GM23338 (cell line): Measurements from ENCODE around the gene FNDC11. TPM values are rescaled to one million over a fixed set of nuclear protein-coding genes. Genes with fewer than 3 reads are reported as not detected.
"Not testable (repeated sequence)": the region's sequence is repeated elsewhere in the genome, so short reads cannot be mapped to it uniquely, and the experiment has no call there.

Experiments
- ATAC-seq: fragments of 200-7000 bp; cut with Tn5 transposase; 3 replicates; pipeline ENCODE4 v1.9.1; 2020
- DNase-seq: peaks from one replicate; pipeline ENCODE4 v3.0.0-alpha.2; 2015; ENCODE audit warnings: low spot score
- H2AFZ ChIP-seq: fragments of 200-600 bp; sonication (generic); 2 replicates; pipeline ENCODE4 v1.8.0; 2016; ENCODE audit warnings: antibody characterized with exemption, mild to moderate bottlenecking, moderate library complexity
- H3F3A ChIP-seq: fragments of 200-600 bp; sonication (generic); replicated peaks from 2 replicates; pipeline ENCODE4 v1.8.0; 2017; ENCODE audit warnings: antibody characterized with exemption, mixed run types, low read depth
- H3K27ac ChIP-seq: fragments of 200-600 bp; sonication (generic); 2 replicates; pipeline ENCODE4 v1.6.1; 2016; ENCODE audit warnings: low read depth
- H3K27me3 ChIP-seq: fragments of 200-600 bp; sonication (generic); 2 replicates; pipeline ENCODE4 v1.8.0; 2016; ENCODE audit warnings: mild to moderate bottlenecking, mixed run types, moderate library complexity; ENCODE audit not compliant: insufficient read depth
- H3K36me3 ChIP-seq: fragments of 200-600 bp; sonication (generic); 2 replicates; pipeline ENCODE4 v1.8.0; 2016; ENCODE audit warnings: mild to moderate bottlenecking; ENCODE audit not compliant: insufficient read depth
- H3K4me1 ChIP-seq: fragments of 200-600 bp; sonication (generic); 2 replicates; pipeline ENCODE4 v1.8.0; 2016; ENCODE audit warnings: mild to moderate bottlenecking, moderate library complexity; ENCODE audit not compliant: insufficient read depth
- H3K4me2 ChIP-seq: fragments of 200-600 bp; sonication (generic); 2 replicates; pipeline ENCODE4 v1.7.1; 2017; ENCODE audit warnings: mixed run types
- H3K4me3 ChIP-seq: fragments of 200-600 bp; sonication (generic); 2 replicates; pipeline ENCODE4 v1.6.1; 2016; ENCODE audit warnings: mixed run types
- H3K79me2 ChIP-seq: fragments of 200-600 bp; sonication (generic); replicated peaks from 2 replicates; pipeline ENCODE4 v1.8.0; 2017; ENCODE audit warnings: mild to moderate bottlenecking; ENCODE audit not compliant: insufficient read depth
- H3K9me2 ChIP-seq: fragments of 200-600 bp; sonication (generic); 2 replicates; pipeline ENCODE4 v1.8.0; 2017; ENCODE audit not compliant: insufficient read depth
- H4K20me1 ChIP-seq: fragments of 200-600 bp; sonication (generic); replicated peaks from 2 replicates; pipeline ENCODE4 v1.8.0; 2017; ENCODE audit warnings: mild to moderate bottlenecking; ENCODE audit not compliant: insufficient read depth
- H3K27ac Mint-ChIP-seq: 2 replicates; pipeline ENCODE4 v1.8.0; 2020; ENCODE audit warnings: inconsistent platforms, mild to moderate bottlenecking, moderate library complexity, mixed read lengths
- H3K27me3 Mint-ChIP-seq: 3 replicates; pipeline ENCODE4 v1.8.0; 2022; ENCODE audit warnings: low read depth, mild to moderate bottlenecking, moderate library complexity, mixed read lengths, inconsistent platforms; ENCODE audit not compliant: insufficient read depth, poor library complexity
- H3K36me3 Mint-ChIP-seq: 3 replicates; pipeline ENCODE4 v1.8.0; 2021; ENCODE audit warnings: low read depth, mild to moderate bottlenecking, inconsistent platforms, moderate library complexity, mixed read lengths
- H3K4me1 Mint-ChIP-seq: 3 replicates; pipeline ENCODE4 v1.8.0; 2020; ENCODE audit warnings: mild to moderate bottlenecking, inconsistent platforms, mixed read lengths
- H3K4me3 Mint-ChIP-seq: 3 replicates; pipeline ENCODE4 v1.8.0; 2021; ENCODE audit warnings: moderate library complexity, mild to moderate bottlenecking, inconsistent platforms, mixed read lengths
- H3K9me3 Mint-ChIP-seq: 3 replicates; pipeline ENCODE4 v1.8.0; 2020; ENCODE audit warnings: moderate library complexity, mild to moderate bottlenecking, inconsistent platforms, mixed read lengths
- EZH2 ChIP-seq: fragments of 200-600 bp; sonication (generic); IDR thresholded peaks from one replicate; pipeline ENCODE4 v1.8.0; 2017; ENCODE audit warnings: antibody characterized with exemption, mild to moderate bottlenecking, low read depth; ENCODE audit not compliant: unreplicated experiment
- EZH2phosphoT487 ChIP-seq: fragments of 200-600 bp; sonication (generic); IDR thresholded peaks from one replicate; pipeline ENCODE4 v1.8.1; 2018; ENCODE audit warnings: antibody characterized with exemption; ENCODE audit not compliant: unreplicated experiment
- JUNB ChIP-seq: IDR thresholded peaks from one replicate; pipeline ENCODE4 v1.6.1; 2016; ENCODE audit warnings: antibody characterized with exemption; ENCODE audit not compliant: unreplicated experiment
- NANOG ChIP-seq: IDR thresholded peaks from 2 replicates; pipeline ENCODE4 v1.6.1; 2016; ENCODE audit warnings: antibody characterized with exemption, borderline replicate concordance
- POLR2AphosphoS5 ChIP-seq: IDR thresholded peaks from 2 replicates; pipeline ENCODE4 v1.6.1; 2016; ENCODE audit warnings: antibody characterized with exemption, low read depth
- polyA plus RNA-seq: library from polyadenylated mRNA; unstranded; fragments of >200 nt; fragmentation: Nextera tagmentation; extraction: Ambion mirVana; gene quantifications from 2 replicates; pipeline ENCODE4 v1.2.1, GENCODE V29; 2016
- total RNA-seq: library from RNA; depleted of rRNA; stranded (reverse); fragments of >200 nt; shearing (Covaris generic); gene quantifications from 2 replicates; pipeline ENCODE4 v1.2.3, GENCODE V29; 2014
- TF ChIP-seq, protein P1 (sequence below), 2 experiments: fragments of 200-600 bp in 1 of 2; sonication (generic) in 1 of 2; conservative IDR thresholded peaks; 2 replicates each; pipeline versions ENCODE4 v1.5.1 to v1.6.1; 2016 to 2017; ENCODE audit warnings: antibody characterized with exemption in 2 of 2, low read depth in 2 of 2, mild to moderate bottlenecking in 2 of 2, moderate library complexity in 1 of 2
- TF ChIP-seq, protein P2 (sequence below): fragments of 250-450 bp; sonication (Bioruptor Pico); IDR thresholded peaks from 2 replicates; pipeline ENCODE4 v1.5.0; 2020; ENCODE audit warnings: mild to moderate bottlenecking, moderate library complexity
- TF ChIP-seq, protein P3 (sequence below): IDR thresholded peaks from 2 replicates; pipeline ENCODE4 v1.6.1; 2016; ENCODE audit warnings: antibody characterized with exemption

The FNDC11 gene
- total and polyA plus RNA-seq, 2 experiments from 2014 or later: 3.4 to 5.3 TPM

DNA sequence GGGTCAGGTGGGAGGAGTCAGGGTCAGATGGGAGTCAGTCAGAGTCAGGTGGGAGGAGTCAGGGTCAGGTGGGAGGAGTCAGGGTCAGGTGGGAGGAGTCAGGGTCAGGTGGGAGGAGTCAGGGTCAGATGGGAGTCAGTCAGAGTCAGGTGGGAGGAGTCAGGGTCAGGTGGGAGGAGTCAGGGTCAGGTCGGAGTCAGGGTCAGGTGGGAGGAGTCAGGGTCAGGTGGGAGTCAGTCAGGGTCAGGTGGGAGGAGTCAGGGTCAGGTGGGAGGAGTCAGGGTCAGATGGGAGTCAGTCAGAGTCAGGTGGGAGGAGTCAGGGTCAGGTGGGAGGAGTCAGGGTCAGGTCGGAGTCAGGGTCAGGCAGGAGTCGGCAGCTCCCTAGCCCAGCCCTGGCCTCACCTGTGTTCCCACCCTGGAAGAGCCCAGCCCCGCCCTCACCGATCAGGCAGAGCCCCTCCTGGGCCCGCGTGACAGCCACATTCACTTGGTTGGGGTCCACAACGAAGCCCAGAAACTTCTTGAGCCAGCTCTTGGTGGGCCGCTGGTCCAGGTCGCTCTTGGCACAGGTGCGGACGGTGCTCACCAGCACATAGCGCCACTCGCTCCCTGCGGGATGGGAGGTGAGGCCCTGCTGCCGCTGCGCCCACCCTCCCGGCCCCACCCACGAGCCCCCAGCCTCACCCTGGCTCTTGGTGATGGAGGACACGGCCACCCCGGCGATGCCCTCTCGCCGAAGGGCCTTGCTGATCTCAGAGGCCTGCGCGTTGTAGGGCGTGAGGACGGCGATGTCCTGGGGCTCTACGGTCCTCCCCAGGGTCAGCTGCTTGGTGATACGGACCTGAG lies 5.8 kb downstream of the FNDC11 start:
- not testable (repeated sequence) for H3K4me1 ChIP-seq, DNase-seq, H3K4me2 ChIP-seq, H2AFZ ChIP-seq, H3K79me2 ChIP-seq, H4K20me1 ChIP-seq, H3K36me3 Mint-ChIP-seq, H3K27ac ChIP-seq, H3K4me3 ChIP-seq, H3K4me1 Mint-ChIP-seq, H3F3A ChIP-seq, H3K4me3 Mint-ChIP-seq, H3K36me3 ChIP-seq, H3K27me3 Mint-ChIP-seq, H3K9me2 ChIP-seq, H3K9me3 Mint-ChIP-seq, H3K27me3 ChIP-seq, H3K27ac Mint-ChIP-seq
- peak; percentile 17 for ATAC-seq

DNA sequence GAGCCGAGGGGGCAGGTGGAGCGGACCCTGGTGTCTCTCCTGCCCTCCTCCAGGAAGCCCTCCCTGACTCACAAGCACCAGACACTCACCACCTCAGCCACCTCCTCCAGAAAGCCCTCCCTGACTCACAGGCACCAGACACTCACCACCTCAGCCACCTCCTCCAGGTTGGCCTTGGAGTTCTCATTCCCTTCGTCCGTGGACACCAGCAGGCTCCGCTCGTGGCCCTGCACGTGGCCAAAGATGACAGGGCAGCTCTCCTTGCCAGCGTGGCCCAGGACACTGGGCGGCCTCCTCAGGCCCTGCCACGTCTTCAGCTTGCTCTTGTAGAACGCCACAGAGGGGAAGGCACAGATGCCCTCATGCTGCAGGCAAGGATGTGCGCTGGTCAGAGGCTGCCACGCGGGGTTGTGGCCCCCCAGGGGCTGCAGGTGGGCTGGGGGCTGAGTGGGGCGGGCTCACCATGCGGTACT lies 6.4 kb downstream of the FNDC11 start:
- ATAC-seq (no peak), DNase-seq (no peak)
- no peaks in the 10 kb centered on the region for H3K36me3 ChIP-seq
- H3K4me3 ChIP-seq: no peak overlapping the region
- no peaks in the 10 kb centered on the region for H3K27me3 ChIP-seq
- peaks cover 4% of the 10 kb centered on the region; the same call in 2 of the 3 replicates for H3K4me1 Mint-ChIP-seq
- peaks cover 4% of the 10 kb centered on the region; the same call in 2 of the 3 replicates for H3K9me3 Mint-ChIP-seq
- no peak overlapping the region for H3K27ac ChIP-seq
- H3K4me3 Mint-ChIP-seq: no peak overlapping the region; the same call in 2 of the 3 replicates
- H3F3A ChIP-seq: 0 out of 2 replicates have a peak, but pooled peaks cover 2% of the 10 kb centered on the region
- H2AFZ ChIP-seq: no peak overlapping the region
- no peaks in the 10 kb centered on the region for H4K20me1 ChIP-seq
- H3K27ac Mint-ChIP-seq: no peak overlapping the region
- H3K79me2 ChIP-seq: no peaks in the 10 kb centered on the region
- H3K36me3 Mint-ChIP-seq: peaks cover 3% of the 10 kb centered on the region; the same call in 1 of the 3 replicates
- H3K27me3 Mint-ChIP-seq: no peaks in the 10 kb centered on the region
- no peaks in the 10 kb centered on the region for H3K9me2 ChIP-seq
- H3K4me1 ChIP-seq: no peaks in the 10 kb centered on the region
- no peak overlapping the region for H3K4me2 ChIP-seq
- TF ChIP-seq EZH2phosphoT487: no peak
- no peak for TF ChIP-seq EZH2
- TF ChIP-seq JUNB: no peak
- TF ChIP-seq, protein P1, sequence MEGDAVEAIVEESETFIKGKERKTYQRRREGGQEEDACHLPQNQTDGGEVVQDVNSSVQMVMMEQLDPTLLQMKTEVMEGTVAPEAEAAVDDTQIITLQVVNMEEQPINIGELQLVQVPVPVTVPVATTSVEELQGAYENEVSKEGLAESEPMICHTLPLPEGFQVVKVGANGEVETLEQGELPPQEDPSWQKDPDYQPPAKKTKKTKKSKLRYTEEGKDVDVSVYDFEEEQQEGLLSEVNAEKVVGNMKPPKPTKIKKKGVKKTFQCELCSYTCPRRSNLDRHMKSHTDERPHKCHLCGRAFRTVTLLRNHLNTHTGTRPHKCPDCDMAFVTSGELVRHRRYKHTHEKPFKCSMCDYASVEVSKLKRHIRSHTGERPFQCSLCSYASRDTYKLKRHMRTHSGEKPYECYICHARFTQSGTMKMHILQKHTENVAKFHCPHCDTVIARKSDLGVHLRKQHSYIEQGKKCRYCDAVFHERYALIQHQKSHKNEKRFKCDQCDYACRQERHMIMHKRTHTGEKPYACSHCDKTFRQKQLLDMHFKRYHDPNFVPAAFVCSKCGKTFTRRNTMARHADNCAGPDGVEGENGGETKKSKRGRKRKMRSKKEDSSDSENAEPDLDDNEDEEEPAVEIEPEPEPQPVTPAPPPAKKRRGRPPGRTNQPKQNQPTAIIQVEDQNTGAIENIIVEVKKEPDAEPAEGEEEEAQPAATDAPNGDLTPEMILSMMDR (conservative IDR thresholded peaks at IDR 0.05; ENCODE audit: low read depth in 2 of 2): no peak
- no peak for TF ChIP-seq NANOG
- TF ChIP-seq POLR2AphosphoS5: no peak
- TF ChIP-seq, protein P2, sequence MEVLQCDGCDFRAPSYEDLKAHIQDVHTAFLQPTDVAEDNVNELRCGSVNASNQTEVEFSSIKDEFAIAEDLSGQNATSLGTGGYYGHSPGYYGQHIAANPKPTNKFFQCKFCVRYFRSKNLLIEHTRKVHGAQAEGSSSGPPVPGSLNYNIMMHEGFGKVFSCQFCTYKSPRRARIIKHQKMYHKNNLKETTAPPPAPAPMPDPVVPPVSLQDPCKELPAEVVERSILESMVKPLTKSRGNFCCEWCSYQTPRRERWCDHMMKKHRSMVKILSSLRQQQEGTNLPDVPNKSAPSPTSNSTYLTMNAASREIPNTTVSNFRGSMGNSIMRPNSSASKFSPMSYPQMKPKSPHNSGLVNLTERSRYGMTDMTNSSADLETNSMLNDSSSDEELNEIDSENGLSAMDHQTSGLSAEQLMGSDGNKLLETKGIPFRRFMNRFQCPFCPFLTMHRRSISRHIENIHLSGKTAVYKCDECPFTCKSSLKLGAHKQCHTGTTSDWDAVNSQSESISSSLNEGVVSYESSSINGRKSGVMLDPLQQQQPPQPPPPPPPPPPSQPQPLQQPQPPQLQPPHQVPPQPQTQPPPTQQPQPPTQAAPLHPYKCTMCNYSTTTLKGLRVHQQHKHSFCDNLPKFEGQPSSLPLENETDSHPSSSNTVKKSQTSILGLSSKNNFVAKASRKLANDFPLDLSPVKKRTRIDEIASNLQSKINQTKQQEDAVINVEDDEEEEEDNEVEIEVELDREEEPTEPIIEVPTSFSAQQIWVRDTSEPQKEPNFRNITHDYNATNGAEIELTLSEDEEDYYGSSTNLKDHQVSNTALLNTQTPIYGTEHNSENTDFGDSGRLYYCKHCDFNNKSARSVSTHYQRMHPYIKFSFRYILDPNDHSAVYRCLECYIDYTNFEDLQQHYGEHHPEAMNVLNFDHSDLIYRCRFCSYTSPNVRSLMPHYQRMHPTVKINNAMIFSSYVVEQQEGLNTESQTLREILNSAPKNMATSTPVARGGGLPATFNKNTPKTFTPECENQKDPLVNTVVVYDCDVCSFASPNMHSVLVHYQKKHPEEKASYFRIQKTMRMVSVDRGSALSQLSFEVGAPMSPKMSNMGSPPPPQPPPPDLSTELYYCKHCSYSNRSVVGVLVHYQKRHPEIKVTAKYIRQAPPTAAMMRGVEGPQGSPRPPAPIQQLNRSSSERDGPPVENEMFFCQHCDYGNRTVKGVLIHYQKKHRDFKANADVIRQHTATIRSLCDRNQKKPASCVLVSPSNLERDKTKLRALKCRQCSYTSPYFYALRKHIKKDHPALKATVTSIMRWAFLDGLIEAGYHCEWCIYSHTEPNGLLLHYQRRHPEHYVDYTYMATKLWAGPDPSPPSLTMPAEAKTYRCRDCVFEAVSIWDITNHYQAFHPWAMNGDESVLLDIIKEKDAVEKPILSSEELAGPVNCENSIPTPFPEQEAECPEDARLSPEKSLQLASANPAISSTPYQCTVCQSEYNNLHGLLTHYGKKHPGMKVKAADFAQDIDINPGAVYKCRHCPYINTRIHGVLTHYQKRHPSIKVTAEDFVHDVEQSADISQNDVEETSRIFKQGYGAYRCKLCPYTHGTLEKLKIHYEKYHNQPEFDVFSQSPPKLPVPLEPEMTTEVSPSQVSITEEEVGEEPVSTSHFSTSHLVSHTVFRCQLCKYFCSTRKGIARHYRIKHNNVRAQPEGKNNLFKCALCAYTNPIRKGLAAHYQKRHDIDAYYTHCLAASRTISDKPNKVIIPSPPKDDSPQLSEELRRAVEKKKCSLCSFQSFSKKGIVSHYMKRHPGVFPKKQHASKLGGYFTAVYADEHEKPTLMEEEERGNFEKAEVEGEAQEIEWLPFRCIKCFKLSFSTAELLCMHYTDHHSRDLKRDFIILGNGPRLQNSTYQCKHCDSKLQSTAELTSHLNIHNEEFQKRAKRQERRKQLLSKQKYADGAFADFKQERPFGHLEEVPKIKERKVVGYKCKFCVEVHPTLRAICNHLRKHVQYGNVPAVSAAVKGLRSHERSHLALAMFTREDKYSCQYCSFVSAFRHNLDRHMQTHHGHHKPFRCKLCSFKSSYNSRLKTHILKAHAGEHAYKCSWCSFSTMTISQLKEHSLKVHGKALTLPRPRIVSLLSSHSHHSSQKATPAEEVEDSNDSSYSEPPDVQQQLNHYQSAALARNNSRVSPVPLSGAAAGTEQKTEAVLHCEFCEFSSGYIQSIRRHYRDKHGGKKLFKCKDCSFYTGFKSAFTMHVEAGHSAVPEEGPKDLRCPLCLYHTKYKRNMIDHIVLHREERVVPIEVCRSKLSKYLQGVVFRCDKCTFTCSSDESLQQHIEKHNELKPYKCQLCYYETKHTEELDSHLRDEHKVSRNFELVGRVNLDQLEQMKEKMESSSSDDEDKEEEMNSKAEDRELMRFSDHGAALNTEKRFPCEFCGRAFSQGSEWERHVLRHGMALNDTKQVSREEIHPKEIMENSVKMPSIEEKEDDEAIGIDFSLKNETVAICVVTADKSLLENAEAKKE (CRISPR knock-in tag): no peak
- TF ChIP-seq, protein P3, sequence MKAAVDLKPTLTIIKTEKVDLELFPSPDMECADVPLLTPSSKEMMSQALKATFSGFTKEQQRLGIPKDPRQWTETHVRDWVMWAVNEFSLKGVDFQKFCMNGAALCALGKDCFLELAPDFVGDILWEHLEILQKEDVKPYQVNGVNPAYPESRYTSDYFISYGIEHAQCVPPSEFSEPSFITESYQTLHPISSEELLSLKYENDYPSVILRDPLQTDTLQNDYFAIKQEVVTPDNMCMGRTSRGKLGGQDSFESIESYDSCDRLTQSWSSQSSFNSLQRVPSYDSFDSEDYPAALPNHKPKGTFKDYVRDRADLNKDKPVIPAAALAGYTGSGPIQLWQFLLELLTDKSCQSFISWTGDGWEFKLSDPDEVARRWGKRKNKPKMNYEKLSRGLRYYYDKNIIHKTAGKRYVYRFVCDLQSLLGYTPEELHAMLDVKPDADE: no peak
